Endothelial cell (in vitro differentiated cells): ENCODE results near the gene COX5A. TPM values are rescaled to one million over a fixed set of nuclear protein-coding genes. Genes with fewer than 3 reads are reported as not detected.

Experiments
- DNase-seq: peaks from one replicate; pipeline ENCODE4 v3.0.0; 2021; ENCODE audit warnings: low spot score
- H3K27ac Mint-ChIP-seq: one replicate; pipeline ENCODE4 v1.8.0; 2021; ENCODE audit warnings: mixed read lengths, inconsistent platforms; ENCODE audit not compliant: unreplicated experiment
- H3K27me3 Mint-ChIP-seq: one replicate; pipeline ENCODE4 v1.8.0; 2021; ENCODE audit warnings: mild to moderate bottlenecking, moderate library complexity, mixed read lengths, inconsistent platforms; ENCODE audit not compliant: unreplicated experiment
- H3K36me3 Mint-ChIP-seq: one replicate; pipeline ENCODE4 v1.8.0; 2021; ENCODE audit warnings: mild to moderate bottlenecking, low read depth, mixed read lengths, inconsistent platforms; ENCODE audit not compliant: unreplicated experiment
- H3K4me1 Mint-ChIP-seq: one replicate; pipeline ENCODE4 v1.8.0; 2021; ENCODE audit warnings: mild to moderate bottlenecking, mixed read lengths, inconsistent platforms; ENCODE audit not compliant: unreplicated experiment
- H3K4me3 Mint-ChIP-seq: one replicate; pipeline ENCODE4 v1.8.0; 2021; ENCODE audit warnings: mild to moderate bottlenecking, mixed read lengths, inconsistent platforms; ENCODE audit not compliant: unreplicated experiment
- H3K9me3 Mint-ChIP-seq: one replicate; pipeline ENCODE4 v1.8.0; 2021; ENCODE audit warnings: mixed read lengths, inconsistent platforms; ENCODE audit not compliant: unreplicated experiment
- total RNA-seq: library from RNA; stranded (reverse); fragmentation: NEBNext Ultra II Directional; extraction: Animal tissue kit (Norgen Biotek cat#: 25700); gene quantifications from one replicate; pipeline ENCODE4 v1.2.1, GENCODE V29; 2021; ENCODE audit not compliant: unreplicated experiment
- TF ChIP-seq, protein P1 (sequence below): fragments of 200-600 bp; sonication (generic); IDR thresholded peaks from one replicate; pipeline ENCODE4 v1.5.0; 2021; ENCODE audit warnings: antibody characterized with exemption; ENCODE audit not compliant: unreplicated experiment

Gene COX5A
- total RNA-seq, 1 donor from 2014 or later: 182 TPM

DNA sequence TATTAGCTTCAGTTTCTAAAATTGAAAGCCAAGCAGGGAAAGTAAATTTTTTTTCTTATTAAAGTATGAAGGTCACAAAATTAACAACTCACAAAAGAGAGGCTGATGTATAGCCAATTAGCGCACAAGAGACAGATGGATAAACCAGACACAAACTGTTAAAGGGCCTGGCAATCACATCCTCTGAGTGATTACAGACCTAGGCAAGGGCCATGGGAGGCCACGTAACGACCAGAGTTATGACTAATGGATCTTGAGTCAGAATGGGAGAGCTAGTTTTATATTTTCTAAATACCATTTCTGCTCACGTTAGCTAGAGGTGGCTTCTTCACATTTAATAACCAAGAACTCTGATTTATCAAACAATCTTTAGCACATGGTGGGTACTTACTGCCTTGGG is 39.7 kb upstream of the COX5A start:
- Mint-ChIP-seq H3K27ac (no peak overlapping the region), H3K9me3 (no peaks in the 10 kb centered on the region), H3K4me1 (peaks cover 22% of the 10 kb centered on the region), H3K36me3 (peaks cover 5% of the 10 kb centered on the region), H3K4me3 (no peak overlapping the region), H3K27me3 (peaks cover 2% of the 10 kb centered on the region)
- no peak for DNase-seq
- TF ChIP-seq, protein P1, sequence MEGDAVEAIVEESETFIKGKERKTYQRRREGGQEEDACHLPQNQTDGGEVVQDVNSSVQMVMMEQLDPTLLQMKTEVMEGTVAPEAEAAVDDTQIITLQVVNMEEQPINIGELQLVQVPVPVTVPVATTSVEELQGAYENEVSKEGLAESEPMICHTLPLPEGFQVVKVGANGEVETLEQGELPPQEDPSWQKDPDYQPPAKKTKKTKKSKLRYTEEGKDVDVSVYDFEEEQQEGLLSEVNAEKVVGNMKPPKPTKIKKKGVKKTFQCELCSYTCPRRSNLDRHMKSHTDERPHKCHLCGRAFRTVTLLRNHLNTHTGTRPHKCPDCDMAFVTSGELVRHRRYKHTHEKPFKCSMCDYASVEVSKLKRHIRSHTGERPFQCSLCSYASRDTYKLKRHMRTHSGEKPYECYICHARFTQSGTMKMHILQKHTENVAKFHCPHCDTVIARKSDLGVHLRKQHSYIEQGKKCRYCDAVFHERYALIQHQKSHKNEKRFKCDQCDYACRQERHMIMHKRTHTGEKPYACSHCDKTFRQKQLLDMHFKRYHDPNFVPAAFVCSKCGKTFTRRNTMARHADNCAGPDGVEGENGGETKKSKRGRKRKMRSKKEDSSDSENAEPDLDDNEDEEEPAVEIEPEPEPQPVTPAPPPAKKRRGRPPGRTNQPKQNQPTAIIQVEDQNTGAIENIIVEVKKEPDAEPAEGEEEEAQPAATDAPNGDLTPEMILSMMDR: no peak

DNA sequence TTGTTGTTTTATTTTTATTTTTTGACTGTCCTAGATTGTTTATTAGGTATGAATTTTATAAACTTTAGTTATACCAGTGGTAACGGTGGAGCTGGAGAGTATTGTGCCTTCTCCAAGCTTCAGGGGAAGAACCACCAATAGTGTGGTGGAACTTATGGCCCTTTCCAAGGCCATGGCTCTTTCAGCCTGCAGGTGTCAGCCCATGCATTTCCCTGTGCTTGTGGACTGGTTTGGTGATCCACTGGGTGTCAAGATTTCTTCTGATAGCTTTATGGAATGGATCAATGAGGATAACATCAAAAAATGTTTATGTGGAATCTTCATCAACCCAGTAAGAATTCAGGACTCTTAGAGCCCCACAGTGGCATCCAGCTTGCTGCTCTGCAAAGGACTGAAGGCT is 38.3 kb upstream of the COX5A start:
- Mint-ChIP-seq H3K27ac (no peak overlapping the region), H3K4me3 (no peak overlapping the region), H3K36me3 (peaks cover 5% of the 10 kb centered on the region), H3K9me3 (no peaks in the 10 kb centered on the region), H3K27me3 (peaks cover 2% of the 10 kb centered on the region), H3K4me1 (peaks cover 18% of the 10 kb centered on the region)
- no peak for DNase-seq
- TF ChIP-seq, protein P1: no peak

DNA sequence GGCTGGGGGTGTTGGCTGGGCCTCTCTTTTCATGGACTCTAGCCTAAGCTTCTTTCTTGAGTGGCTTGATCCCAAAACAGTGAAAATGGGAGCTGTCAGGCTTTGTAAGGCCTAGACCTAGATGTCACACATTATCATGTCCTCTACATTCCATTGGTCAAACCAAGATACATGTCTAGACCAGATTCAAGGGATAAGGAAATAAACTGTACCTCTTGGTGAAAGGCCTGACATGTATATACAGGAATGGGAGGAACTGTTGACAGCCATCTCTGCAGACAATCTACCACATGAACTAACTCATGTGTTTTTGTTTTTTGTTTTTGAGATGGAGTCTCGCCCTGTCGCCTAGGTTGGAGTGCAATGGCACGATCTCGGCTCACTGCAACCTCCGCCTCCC is 29.8 kb upstream of the COX5A start:
- Mint-ChIP-seq H3K4me1 (peaks cover 25% of the 10 kb centered on the region), H3K36me3 (peaks cover 5% of the 10 kb centered on the region), H3K27me3 (peaks cover 3% of the 10 kb centered on the region), H3K27ac (no peak overlapping the region), H3K4me3 (no peak overlapping the region), H3K9me3 (no peaks in the 10 kb centered on the region)
- no peak for DNase-seq
- TF ChIP-seq, protein P1: no peak

DNA sequence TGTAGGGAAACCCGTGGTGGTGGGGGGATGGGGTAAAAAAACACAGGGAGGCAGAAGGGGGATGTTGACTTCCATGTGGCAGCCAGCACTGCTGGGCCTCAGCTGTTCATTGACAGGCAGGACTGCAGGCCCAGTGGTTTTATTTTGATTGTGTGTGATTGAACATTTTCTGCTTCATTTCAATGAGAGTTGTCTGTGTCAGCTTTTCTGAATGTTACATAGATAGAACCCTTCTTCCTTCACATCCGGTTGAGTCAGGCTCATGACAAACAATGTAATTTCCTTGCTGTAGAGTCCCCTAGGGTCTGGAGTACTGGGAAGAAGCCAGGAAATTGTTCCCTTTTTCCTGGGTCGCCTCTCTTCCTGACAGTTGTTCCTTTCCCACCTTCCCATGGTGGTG is 26.9 kb upstream of the COX5A start:
- no peak overlapping the region for H3K4me3 Mint-ChIP-seq
- peaks cover 45% of the 10 kb centered on the region for H3K4me1 Mint-ChIP-seq
- H3K9me3 Mint-ChIP-seq: no peaks in the 10 kb centered on the region
- peaks cover 5% of the 10 kb centered on the region for H3K27me3 Mint-ChIP-seq
- H3K27ac Mint-ChIP-seq: peak overlapping the region; percentile 81
- peak; percentile 37 for DNase-seq
- peaks cover 4% of the 10 kb centered on the region for H3K36me3 Mint-ChIP-seq
- TF ChIP-seq, protein P1: no peak

DNA sequence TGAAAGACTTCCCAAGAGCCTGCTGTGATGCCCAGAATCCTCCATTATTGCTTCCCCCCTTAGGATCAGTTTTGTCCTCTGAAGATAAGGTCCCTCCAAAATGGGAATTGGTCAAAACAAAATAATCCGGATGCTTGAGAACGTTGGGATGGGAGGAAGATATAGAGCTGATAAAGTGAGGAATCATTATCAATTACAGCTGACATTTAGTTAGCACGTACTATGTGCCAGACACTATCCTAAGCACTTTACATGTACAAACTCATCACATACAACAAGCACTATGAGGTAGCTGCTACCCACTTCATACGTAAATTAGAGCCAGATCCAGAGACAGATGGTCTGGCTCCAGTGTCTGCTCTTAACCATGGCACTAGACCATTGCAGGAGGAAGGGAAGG is 25.3 kb upstream of the COX5A start:
- H3K27me3 Mint-ChIP-seq: peaks cover 12% of the 10 kb centered on the region

More for the DNA sequence above, 25.3 kb upstream of the COX5A start:
- Mint-ChIP-seq H3K4me3 (no peak overlapping the region), H3K9me3 (no peaks in the 10 kb centered on the region), H3K27ac (peak overlapping the region; percentile 78), H3K4me1 (peaks cover 56% of the 10 kb centered on the region), H3K36me3 (peaks cover 4% of the 10 kb centered on the region)
- DNase-seq: no peak
- TF ChIP-seq, protein P1: no peak
